Astrocyte (in vitro differentiated cells and primary cell): ENCODE results near the gene SIK3. TPM values are rescaled to one million over a fixed set of nuclear protein-coding genes. Genes with fewer than 3 reads are reported as not detected.

Experiments
- DNase-seq: peaks from one replicate; pipeline ENCODE4 v3.0.0-alpha.2; 2010; ENCODE audit warnings: low read depth
- FAIRE-seq: peaks from 2 replicates; lab custom pipeline; 2011; peaks lifted over from hg19 to GRCh38; lab: Jason Lieb, UNC
- H2AFZ ChIP-seq: 2 replicates; pipeline ENCODE4 v1.6.0; 2012; ENCODE audit warnings: low read depth, low read length, inconsistent platforms
- H3K27ac ChIP-seq: 2 replicates; pipeline ENCODE4 v1.5.1; 2011; ENCODE audit warnings: low read depth, low read length, inconsistent platforms
- H3K27me3 ChIP-seq: 2 replicates; pipeline ENCODE4 v1.6.0; 2011; ENCODE audit warnings: low read length, inconsistent platforms; ENCODE audit not compliant: insufficient read depth
- H3K36me3 ChIP-seq: 2 replicates; pipeline ENCODE4 v1.5.1; 2011; ENCODE audit warnings: low read length, inconsistent platforms; ENCODE audit not compliant: insufficient read depth
- H3K4me1 ChIP-seq: 2 replicates; pipeline ENCODE4 v1.5.1; 2011; ENCODE audit warnings: low read length, inconsistent platforms; ENCODE audit not compliant: insufficient read depth
- H3K4me2 ChIP-seq: 2 replicates; pipeline ENCODE4 v1.6.0; 2012; ENCODE audit warnings: low read length, inconsistent platforms
- H3K4me3 ChIP-seq: 2 replicates; pipeline ENCODE4 v1.5.1; 2011; ENCODE audit warnings: low read depth, mild to moderate bottlenecking, low read length, inconsistent platforms; ENCODE audit not compliant: insufficient read depth
- H3K79me2 ChIP-seq: 2 replicates; pipeline ENCODE4 v1.6.0; 2012; ENCODE audit warnings: mild to moderate bottlenecking, low read length, inconsistent platforms; ENCODE audit not compliant: insufficient read depth
- H3K9ac ChIP-seq: 2 replicates; pipeline ENCODE4 v1.6.0; 2012; ENCODE audit warnings: mild to moderate bottlenecking, low read length, inconsistent platforms
- H3K9me3 ChIP-seq: 2 replicates; pipeline ENCODE4 v1.5.1; 2012; ENCODE audit warnings: low read depth, mild to moderate bottlenecking, low read length, inconsistent platforms; ENCODE audit not compliant: insufficient read depth
- H4K20me1 ChIP-seq: 2 replicates; pipeline ENCODE4 v1.6.0; 2012; ENCODE audit warnings: low read length, inconsistent platforms; ENCODE audit not compliant: insufficient read depth
- H3K27ac Mint-ChIP-seq: one replicate; pipeline ENCODE4 v1.8.0; 2021; ENCODE audit warnings: mild to moderate bottlenecking, mixed read lengths; ENCODE audit not compliant: unreplicated experiment
- H3K27me3 Mint-ChIP-seq: one replicate; pipeline ENCODE4 v1.8.0; 2021; ENCODE audit warnings: low read depth, mixed read lengths; ENCODE audit not compliant: unreplicated experiment
- H3K36me3 Mint-ChIP-seq: one replicate; pipeline ENCODE4 v1.8.0; 2021; ENCODE audit warnings: low read depth, mixed read lengths; ENCODE audit not compliant: unreplicated experiment
- H3K4me1 Mint-ChIP-seq: one replicate; pipeline ENCODE4 v1.8.0; 2021; ENCODE audit warnings: low read depth, mixed read lengths; ENCODE audit not compliant: unreplicated experiment
- H3K4me3 Mint-ChIP-seq: one replicate; pipeline ENCODE4 v1.8.0; 2021; ENCODE audit warnings: mild to moderate bottlenecking, moderate library complexity, mixed read lengths; ENCODE audit not compliant: unreplicated experiment
- H3K9me3 Mint-ChIP-seq: one replicate; pipeline ENCODE4 v1.8.0; 2021; ENCODE audit warnings: mild to moderate bottlenecking, mixed read lengths; ENCODE audit not compliant: unreplicated experiment
- EZH2 ChIP-seq: IDR thresholded peaks from 2 replicates; pipeline ENCODE4 v1.6.1; 2012; ENCODE audit warnings: mild to moderate bottlenecking, low read length, inconsistent platforms; ENCODE audit not compliant: insufficient read depth
- total RNA-seq: library from RNA; stranded (reverse); gene quantifications from 2 replicates; pipeline ENCODE4 v1.2.1, GENCODE V29; 2021
- TF ChIP-seq, protein P1 (sequence below): IDR thresholded peaks from 2 replicates; pipeline ENCODE4 v1.5.1; 2011; ENCODE audit warnings: low read depth, mild to moderate bottlenecking, inconsistent platforms, low read length, moderate library complexity; ENCODE audit not compliant: insufficient read depth

SIK3 gene
- total RNA-seq, 1 donor from 2014 or later: 34.4 TPM

DNA sequence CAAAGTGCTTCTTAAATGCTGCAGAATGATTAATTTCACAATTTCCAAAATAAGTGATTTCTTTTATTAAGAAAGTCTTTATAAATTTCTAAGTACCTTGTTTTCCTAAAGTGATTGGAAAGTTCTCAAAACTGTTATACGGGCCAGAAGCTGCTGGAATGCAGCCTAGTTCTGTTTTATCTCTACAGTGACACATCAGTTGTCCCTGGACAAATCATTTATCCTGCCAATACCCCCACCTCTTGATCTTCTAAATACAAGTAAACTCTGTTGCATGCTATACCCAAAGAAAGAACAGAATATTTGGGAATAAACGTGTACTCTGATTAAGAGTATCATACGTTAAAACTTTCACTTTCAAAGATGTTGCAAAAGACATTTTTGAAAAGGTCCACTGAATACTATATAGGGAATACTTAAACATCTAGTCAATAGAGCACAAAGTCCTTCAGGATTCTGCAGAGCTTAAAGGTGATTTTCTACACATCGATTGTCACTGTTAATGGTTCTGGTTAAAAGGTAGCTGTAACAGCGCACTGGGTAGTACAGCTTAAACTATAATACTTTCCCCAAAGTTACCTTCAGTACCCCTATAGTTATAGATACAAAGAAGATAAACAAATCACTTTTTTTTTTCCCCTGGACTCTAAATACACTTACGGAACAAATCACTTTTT, 168.7 kb downstream of the SIK3 start:
- peaks cover 27% of the 10 kb centered on the region for H3K4me1 Mint-ChIP-seq
- Histone ChIP-seq H4K20me1 (peaks cover 5% of the 10 kb centered on the region), H3K36me3 (no peaks in the 10 kb centered on the region), H3K79me2 (no peaks in the 10 kb centered on the region), H3K4me1 (peaks cover 3% of the 10 kb centered on the region), H3K27ac (no peak overlapping the region), H3K9ac (no peak overlapping the region), H3K4me3 (no peak overlapping the region), H3K27me3 (no peaks in the 10 kb centered on the region), H3K9me3 (no peaks in the 10 kb centered on the region), H2AFZ (no peak overlapping the region), H3K4me2 (peak overlapping the region; percentile 53)
- H3K4me3 Mint-ChIP-seq: no peak overlapping the region
- TF ChIP-seq EZH2: no peak
- TF ChIP-seq, protein P1, sequence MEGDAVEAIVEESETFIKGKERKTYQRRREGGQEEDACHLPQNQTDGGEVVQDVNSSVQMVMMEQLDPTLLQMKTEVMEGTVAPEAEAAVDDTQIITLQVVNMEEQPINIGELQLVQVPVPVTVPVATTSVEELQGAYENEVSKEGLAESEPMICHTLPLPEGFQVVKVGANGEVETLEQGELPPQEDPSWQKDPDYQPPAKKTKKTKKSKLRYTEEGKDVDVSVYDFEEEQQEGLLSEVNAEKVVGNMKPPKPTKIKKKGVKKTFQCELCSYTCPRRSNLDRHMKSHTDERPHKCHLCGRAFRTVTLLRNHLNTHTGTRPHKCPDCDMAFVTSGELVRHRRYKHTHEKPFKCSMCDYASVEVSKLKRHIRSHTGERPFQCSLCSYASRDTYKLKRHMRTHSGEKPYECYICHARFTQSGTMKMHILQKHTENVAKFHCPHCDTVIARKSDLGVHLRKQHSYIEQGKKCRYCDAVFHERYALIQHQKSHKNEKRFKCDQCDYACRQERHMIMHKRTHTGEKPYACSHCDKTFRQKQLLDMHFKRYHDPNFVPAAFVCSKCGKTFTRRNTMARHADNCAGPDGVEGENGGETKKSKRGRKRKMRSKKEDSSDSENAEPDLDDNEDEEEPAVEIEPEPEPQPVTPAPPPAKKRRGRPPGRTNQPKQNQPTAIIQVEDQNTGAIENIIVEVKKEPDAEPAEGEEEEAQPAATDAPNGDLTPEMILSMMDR: no peak
- peak overlapping the region; percentile 29 for H3K27ac Mint-ChIP-seq
- H3K27me3 Mint-ChIP-seq: no peaks in the 10 kb centered on the region
- no peaks in the 10 kb centered on the region for H3K9me3 Mint-ChIP-seq
- FAIRE-seq: no peak
- DNase-seq: peak; percentile 21
- peaks cover 7% of the 10 kb centered on the region for H3K36me3 Mint-ChIP-seq

DNA sequence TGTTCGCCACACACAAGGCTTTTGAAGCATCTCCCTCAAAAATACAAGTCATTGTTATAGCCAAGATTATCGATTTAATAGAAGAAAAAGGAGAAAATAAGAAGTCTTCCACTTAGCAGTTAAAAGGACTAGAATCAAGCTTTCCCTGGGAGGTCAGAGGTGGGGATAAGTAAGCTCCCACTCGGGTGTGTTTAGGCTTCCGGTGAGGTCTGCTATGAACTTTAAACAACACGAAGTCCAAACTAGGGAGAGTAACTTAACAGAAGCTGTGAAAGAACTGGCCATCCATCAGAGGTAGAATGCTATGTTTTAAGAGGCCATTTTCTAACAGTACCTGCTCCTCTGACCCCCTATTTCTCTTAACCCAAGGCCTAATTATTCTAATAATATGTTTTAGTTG, 169.4 kb downstream of the SIK3 start:
- Histone ChIP-seq H4K20me1 (peaks cover 5% of the 10 kb centered on the region), H3K27ac (no peak overlapping the region), H3K79me2 (no peaks in the 10 kb centered on the region), H3K27me3 (no peaks in the 10 kb centered on the region), H2AFZ (no peak overlapping the region), H3K9me3 (no peaks in the 10 kb centered on the region), H3K4me2 (no peak overlapping the region), H3K36me3 (no peaks in the 10 kb centered on the region), H3K4me1 (peaks cover 3% of the 10 kb centered on the region), H3K4me3 (no peak overlapping the region), H3K9ac (no peak overlapping the region)
- H3K36me3 Mint-ChIP-seq: peaks cover 7% of the 10 kb centered on the region
- H3K4me1 Mint-ChIP-seq: peaks cover 27% of the 10 kb centered on the region
- FAIRE-seq (no peak), DNase-seq (no peak)
- H3K27ac Mint-ChIP-seq: no peak overlapping the region
- H3K9me3 Mint-ChIP-seq: no peaks in the 10 kb centered on the region
- H3K27me3 Mint-ChIP-seq: no peaks in the 10 kb centered on the region
- TF ChIP-seq, protein P1: no peak
- no peak for TF ChIP-seq EZH2
- H3K4me3 Mint-ChIP-seq: no peak overlapping the region

DNA sequence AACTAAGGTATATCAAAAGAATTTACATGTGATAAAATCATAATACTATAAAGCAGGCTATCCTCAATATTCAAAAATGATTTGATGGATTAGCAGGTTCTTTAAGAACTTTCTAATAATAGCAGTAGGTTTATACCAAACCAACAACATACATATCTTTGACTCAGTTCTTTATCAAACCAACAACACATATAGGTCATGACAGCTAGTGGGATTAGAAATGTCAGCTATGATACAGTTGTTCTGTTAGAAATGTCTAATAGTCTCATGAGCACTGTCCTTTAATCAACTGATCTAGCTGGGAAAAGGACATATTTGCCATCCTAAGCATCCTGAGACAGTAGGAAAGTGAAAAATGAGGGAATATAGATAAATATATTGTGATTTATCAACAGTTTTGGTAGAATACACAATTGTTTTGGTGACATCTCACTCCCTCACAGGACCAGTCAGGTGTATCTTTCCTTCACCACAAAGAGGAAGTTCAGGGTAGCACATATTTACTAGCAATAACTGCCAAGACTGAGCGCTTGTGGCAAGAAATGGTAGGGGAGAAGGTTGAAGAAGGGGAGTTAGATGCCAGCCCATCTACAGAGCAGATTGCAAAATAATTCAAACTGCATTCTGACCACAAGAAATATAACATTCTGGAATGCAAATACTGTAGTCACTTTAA, 170.0 kb downstream of the SIK3 start:
- no peak overlapping the region for H3K4me2 ChIP-seq
- no peak overlapping the region for H2AFZ ChIP-seq
- no peak overlapping the region for H3K27ac ChIP-seq
- no peaks in the 10 kb centered on the region for H3K27me3 Mint-ChIP-seq
- no peaks in the 10 kb centered on the region for H3K27me3 ChIP-seq
- H3K4me1 Mint-ChIP-seq: peaks cover 27% of the 10 kb centered on the region
- no peak overlapping the region for H3K27ac Mint-ChIP-seq
- no peaks in the 10 kb centered on the region for H3K36me3 ChIP-seq
- H3K36me3 Mint-ChIP-seq: peaks cover 7% of the 10 kb centered on the region
- no peak for FAIRE-seq
- H3K4me3 ChIP-seq: no peak overlapping the region
- no peaks in the 10 kb centered on the region for H3K79me2 ChIP-seq
- peaks cover 3% of the 10 kb centered on the region for H3K4me1 ChIP-seq
- no peaks in the 10 kb centered on the region for H3K9me3 ChIP-seq
- no peak overlapping the region for H3K4me3 Mint-ChIP-seq
- DNase-seq: no peak
- H3K9me3 Mint-ChIP-seq: no peaks in the 10 kb centered on the region
- H4K20me1 ChIP-seq: peaks cover 5% of the 10 kb centered on the region
- TF ChIP-seq, protein P1: no peak
- no peak for TF ChIP-seq EZH2
- H3K9ac ChIP-seq: no peak overlapping the region
